ENCODE results near the gene TINAG. TPM values are rescaled to one million over a fixed set of nuclear protein-coding genes. Genes with fewer than 3 reads are reported as not detected.

TINAG gene
- total RNA-seq, 2 donors from 2014 or later: 41.6 to 48.0 TPM

- intact Hi-C loops (cut with DNase I, micrococcal nuclease): no loop called here
- DNase-seq (no peak), ATAC-seq (no peak)
These were observed 94.9 kb downstream of the TINAG start for GRCh38 chr6:54403096-54403495.

- intact Hi-C loops (cut with DNase I, micrococcal nuclease): no loop called here
- ATAC-seq (no peak), DNase-seq (no peak)
These were observed 96.5 kb downstream of the TINAG start for GRCh38 chr6:54404791-54405190.

GRCh38 chr6:54411767-54412166, 103.5 kb downstream of the TINAG start:
- DNase-seq: no peak
- intact Hi-C loops (cut with DNase I, micrococcal nuclease): no loop called here
- ATAC-seq: no peak

GRCh38 chr6:54415517-54415916, 107.3 kb downstream of the TINAG start:
- ATAC-seq (no peak), DNase-seq (no peak)
- intact Hi-C loops (cut with DNase I, micrococcal nuclease): no loop called here

GRCh38 chr6:54419885-54420284, 111.6 kb downstream of the TINAG start:
- intact Hi-C loops (cut with DNase I, micrococcal nuclease): no loop called here
- ATAC-seq: no peak
- no peak for DNase-seq

- ATAC-seq: no peak
- no peak for DNase-seq
- intact Hi-C loops (cut with DNase I, micrococcal nuclease): no loop called here
These were observed 118.8 kb downstream of the TINAG start for GRCh38 chr6:54426995-54427394.

GRCh38 chr6:54427396-54427937, 119.2 kb downstream of the TINAG start:
- ATAC-seq: no peak
- intact Hi-C loops (cut with DNase I, micrococcal nuclease): no loop called here

GRCh38 chr6:54428431-54428830, 120.2 kb downstream of the TINAG start:
- DNase-seq (no peak), ATAC-seq (no peak)
- intact Hi-C loops (cut with DNase I, micrococcal nuclease): no loop called here

More at GRCh38 chr6:54427396-54427937, 119.2 kb downstream of the TINAG start:
- DNase-seq: no peak

GRCh38 chr6:54431466-54431865, 123.2 kb downstream of the TINAG start:
- no peak for ATAC-seq
- intact Hi-C loops (cut with DNase I, micrococcal nuclease): no loop called here
- no peak for DNase-seq

Other genes with a start within 250 kb of the TINAG start
- gene MLIP, start 197.0 kb upstream of the TINAG start, total RNA-seq: 1 to 10 TPM; 2.1 to 2.7 TPM

Data from left colon (tissue), 2 donors.